OCI-LY3 (cell line): ENCODE measurements around the gene GPR62.

Experiments used
- EZH2phosphoT487 ChIP-seq: fragments of 200-600 bp; shearing (Covaris generic); IDR thresholded peaks from 2 replicates; pipeline ENCODE4 v1.6.1; 2018; ENCODE audit warnings: antibody characterized with exemption, mixed run types, low read depth
- TF ChIP-seq, protein P1 (sequence below): fragments of 200-600, 300-600 bp; sonication (generic); IDR thresholded peaks from 2 replicates; pipeline ENCODE4 v1.5.1; 2014; ENCODE audit warnings: antibody characterized with exemption, low read length, low read depth

DNA sequence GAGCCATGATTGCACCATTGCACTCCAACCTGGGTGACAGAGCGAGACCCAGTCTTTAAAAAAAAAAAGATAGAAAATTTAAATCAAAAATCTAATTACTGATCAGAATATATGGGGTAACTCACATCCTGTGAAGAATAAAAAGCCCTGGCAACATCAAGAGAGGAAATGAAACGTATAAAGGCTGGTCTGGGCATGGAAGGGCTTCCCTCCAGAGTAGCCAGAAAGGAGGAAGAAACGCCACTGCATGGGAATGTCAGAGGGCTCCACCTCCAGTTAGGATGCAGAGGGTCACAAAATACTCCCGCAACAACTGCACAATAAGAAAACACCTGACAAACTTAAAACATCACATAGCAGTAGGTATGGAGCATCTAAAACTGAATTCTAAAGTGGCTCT, 47.2 kb upstream of the GPR62 start:
- TF ChIP-seq, protein P1, sequence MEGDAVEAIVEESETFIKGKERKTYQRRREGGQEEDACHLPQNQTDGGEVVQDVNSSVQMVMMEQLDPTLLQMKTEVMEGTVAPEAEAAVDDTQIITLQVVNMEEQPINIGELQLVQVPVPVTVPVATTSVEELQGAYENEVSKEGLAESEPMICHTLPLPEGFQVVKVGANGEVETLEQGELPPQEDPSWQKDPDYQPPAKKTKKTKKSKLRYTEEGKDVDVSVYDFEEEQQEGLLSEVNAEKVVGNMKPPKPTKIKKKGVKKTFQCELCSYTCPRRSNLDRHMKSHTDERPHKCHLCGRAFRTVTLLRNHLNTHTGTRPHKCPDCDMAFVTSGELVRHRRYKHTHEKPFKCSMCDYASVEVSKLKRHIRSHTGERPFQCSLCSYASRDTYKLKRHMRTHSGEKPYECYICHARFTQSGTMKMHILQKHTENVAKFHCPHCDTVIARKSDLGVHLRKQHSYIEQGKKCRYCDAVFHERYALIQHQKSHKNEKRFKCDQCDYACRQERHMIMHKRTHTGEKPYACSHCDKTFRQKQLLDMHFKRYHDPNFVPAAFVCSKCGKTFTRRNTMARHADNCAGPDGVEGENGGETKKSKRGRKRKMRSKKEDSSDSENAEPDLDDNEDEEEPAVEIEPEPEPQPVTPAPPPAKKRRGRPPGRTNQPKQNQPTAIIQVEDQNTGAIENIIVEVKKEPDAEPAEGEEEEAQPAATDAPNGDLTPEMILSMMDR, result no peak
- TF ChIP-seq EZH2phosphoT487, result no peak
